LoVo (cell line): ENCODE measurements around the gene MPPED1.

Experiments
- DNase-seq: peaks from one replicate; pipeline ENCODE4 v3.0.0-alpha.2; 2016; ENCODE audit warnings: low spot score

Gene MPPED1

DNA sequence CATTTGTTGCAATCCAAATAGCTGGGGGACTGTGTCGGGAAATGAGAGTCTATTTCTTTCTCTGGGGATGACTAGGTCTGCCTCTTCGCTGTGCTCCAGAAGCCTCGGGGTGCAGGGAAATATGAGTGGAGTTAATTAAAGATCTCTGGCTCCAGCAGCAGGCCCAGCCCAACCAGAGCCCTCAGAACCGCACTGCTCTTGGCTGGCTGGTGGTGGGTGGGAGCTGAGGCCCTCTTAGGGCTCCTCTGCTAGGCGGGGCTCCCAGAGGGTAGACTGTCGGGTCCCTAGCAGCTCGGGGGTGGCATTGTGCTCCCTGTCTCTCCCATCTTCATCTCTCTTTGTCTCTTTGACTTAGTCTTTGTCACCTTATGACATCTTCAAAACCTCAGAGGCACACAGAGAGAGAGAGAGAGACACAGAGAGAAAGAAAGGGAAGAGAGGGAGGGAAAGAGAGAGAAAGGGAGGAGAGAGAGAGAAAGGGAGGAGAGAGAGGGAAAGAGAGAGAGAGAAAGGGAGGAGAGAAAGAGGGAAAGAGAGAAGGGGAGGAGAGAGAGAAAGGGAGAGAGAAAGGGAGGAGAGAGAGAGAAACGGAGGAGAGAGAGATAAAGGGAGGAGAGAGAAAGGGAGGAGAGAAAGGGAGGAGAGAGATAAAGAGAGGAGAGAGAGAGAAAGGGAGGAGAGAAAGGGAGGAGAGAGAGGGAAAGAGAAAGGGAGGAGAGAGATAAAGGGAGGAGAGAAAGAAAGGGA, 20.2 kb downstream of the MPPED1 start:
- DNase-seq, result no peak

DNA sequence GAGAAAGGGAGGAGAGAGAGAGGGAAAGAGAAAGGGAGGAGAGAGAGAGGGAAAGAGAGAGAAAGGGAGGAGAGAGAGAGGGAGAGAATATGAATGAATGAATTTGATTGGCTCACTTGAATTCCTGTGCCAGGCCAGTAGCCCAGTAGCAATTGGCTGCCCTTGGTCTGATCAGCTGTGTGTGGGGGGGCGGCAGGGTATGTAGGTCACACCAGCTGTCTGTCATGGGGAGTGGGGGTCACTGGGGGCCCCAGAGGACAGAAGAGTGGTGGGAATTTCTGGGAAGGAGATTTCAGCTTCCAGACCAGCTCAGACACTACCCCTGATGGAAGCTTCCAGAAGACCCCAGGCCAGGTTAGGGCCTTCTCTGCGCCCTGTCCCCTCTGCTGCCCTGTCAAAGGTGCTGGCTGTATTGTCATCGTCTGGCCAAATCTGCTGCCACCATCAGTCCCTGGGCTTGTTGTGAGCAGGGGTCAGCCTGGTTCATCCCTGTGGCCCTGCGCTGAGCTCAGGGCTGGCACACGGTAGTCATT, 21.1 kb downstream of the MPPED1 start:
- no peak for DNase-seq

DNA sequence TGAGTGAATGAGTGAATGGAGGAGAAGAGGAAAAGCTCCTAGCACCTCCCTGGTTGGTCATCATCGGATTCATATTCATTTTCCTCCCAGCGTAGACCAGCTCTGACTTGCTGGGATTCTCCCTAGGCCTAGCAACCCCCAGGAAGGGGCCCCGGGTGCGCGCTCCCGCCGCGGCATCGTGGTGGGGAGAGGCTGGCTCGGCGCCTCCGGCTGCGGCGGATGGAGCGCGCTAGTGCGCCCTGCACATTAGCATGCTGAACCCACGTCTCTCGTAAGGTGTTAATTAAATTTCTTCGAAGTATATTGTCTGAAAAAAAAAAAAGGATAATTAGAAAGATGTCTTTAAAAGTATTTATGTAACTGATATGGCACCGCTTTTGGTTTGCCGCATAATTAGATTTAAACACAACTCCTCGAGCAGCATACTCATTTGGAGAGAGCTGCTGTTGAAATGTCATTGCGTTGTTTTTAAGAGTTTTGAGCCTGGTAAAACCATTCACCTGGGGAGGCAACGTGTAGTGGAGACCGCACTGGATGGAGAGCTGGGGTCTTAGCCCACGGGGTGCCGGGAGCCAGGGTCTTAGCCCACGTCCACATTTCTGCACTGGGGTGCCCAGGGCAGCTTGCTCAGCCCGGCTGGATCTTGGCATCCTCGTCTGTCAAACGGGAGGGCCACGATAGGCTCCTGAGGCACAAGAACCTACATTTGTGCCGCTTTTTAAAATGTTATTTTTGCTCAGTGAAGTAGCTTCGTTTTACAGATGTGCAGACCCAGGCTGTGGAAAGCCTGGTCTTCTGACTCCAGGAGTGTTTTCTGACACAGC, 21.8 kb downstream of the MPPED1 start:
- DNase-seq, result no peak

DNA sequence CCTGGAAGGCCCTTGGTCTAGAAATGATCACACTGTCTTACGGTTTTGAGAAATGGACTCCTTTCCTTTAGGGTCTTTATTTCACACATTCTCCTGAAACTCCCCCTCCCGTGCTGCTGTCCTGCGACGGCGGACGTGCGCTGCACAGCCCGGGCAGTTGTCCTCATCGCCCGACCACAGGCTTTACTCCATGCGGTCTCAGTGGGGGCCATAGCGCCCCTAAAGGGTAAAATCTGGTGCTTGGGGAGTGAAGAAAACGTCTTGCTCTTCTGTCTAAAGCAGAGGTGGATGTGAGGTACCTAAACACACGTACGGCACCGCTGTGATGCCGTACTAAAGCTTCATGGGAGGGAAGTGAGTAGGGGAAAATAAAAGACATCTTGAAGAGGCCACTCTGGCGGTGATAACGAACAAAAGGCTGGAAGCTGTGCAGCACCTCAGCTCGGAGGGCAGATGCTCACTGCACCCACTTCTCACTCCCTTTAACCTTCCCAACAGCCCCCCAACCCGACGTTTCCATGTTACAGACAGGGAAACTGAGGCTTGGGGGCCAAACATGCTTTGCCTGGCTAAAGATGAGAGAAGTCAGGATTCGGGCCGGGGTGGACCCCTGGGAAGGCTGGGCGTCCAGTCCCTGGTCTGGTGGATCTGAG, 22.6 kb downstream of the MPPED1 start:
- no peak for DNase-seq

DNA sequence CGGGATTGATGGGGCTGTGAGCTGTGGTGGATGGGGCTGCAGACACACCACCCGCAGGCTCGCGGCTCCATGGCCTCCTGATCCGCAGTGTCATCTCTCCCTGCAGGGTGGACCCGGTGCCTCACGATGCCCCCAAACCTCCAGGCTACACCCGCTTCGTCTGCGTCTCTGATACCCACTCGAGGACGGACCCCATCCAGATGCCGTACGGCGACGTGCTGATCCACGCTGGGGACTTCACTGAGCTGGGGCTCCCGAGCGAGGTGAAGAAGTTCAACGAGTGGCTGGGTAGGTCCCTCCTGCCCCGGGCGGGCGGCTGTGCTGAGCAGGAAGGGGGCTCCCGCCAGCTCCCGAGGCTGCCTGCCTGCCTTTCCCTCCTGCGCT, 23.1 kb downstream of the MPPED1 start:
- no peak for DNase-seq

DNA sequence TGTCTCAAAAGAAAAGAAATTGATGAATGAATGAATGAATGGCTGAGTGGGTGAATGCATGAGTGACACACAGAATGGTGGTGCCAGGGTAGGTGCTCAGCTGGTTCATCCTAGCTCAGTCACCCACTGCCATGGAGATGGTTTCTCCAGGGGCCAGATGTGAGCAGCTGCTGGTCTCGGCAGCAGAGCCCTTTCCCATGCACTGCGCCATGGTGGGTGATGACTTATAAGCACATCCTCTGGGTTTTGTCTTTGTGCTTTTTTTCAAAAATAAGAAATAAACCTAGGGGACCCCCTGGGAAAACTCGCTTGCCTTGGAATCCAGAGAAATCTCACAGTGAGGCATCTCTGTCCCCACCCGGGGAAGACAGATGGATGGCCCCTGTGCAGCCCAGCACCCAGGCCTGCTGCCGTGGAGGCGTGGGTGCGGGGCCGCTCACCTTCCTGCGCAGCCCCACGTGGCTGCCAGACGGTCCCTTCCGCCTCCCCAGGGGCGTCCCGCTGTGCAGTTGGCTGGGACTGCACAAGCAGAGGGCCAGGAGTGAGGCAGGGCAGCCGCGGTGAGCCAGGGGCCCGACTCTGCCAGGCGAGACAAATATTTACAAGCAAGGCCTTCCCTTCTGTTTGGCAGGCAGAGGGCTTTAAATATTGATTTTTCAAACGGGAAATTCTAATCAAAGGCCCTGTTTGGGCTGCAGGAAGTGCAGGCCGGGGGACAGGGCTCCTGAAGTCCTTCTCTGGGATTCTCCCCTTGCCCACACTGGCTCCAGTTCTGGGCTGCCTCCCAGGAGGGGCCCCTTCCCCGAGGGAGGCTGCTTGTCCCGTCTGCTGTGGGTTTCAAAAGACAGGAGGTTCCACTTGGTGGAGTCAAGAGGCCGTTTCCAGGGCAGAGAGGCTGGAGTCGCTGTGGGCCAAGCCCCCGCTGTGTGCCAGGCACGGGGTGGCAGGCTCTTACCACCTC, 24.3 kb downstream of the MPPED1 start:
- no peak for DNase-seq

DNA sequence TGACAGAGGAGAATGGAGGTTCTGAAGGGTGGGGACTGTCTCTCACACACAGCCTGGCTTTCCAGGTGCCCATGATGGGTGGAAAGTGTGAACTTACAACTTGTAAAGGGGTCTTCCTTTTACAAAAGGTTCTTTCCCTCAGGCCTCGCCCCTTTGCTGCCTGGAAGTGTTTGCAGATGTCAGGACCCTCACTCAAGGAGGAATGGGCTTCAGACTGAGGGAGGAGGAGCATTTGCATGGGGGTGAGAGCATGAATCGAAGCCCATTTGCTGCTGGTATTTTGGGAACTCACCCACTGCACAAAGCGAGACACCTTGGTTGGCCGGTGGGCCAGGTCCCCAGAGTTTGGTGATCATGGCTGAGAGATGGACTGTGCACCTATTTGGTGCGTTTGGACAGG, 25.1 kb downstream of the MPPED1 start:
- no peak for DNase-seq

DNA sequence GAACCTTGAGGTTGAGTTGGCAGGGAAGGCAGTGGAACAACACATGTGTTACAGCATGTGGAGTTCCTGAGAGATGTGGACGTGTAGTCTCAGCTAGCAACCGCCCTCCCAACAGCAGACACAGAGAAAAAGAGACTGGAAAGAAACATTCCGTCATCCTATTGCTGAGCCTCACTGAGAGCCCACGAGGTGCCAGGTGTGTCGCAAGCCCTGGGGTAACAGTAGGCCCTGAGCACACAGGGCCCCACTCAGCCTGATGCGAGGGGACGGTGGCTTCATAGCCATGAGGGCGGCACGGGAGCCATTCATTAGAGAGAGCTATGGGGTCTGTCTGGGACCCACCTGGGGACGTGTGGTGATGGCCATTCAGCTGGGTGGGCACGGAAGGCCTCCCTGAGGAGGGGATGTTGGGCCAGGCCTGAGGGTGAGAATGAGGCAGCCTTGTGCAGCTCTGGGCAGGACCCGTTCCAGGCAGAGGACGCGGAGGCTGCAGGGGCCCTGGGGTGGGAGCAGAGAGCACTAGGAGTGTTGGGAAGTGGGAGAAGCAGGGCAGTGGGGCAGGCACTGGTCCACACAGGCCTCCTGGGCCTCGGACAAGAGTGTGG, 26.2 kb downstream of the MPPED1 start:
- no peak for DNase-seq

DNA sequence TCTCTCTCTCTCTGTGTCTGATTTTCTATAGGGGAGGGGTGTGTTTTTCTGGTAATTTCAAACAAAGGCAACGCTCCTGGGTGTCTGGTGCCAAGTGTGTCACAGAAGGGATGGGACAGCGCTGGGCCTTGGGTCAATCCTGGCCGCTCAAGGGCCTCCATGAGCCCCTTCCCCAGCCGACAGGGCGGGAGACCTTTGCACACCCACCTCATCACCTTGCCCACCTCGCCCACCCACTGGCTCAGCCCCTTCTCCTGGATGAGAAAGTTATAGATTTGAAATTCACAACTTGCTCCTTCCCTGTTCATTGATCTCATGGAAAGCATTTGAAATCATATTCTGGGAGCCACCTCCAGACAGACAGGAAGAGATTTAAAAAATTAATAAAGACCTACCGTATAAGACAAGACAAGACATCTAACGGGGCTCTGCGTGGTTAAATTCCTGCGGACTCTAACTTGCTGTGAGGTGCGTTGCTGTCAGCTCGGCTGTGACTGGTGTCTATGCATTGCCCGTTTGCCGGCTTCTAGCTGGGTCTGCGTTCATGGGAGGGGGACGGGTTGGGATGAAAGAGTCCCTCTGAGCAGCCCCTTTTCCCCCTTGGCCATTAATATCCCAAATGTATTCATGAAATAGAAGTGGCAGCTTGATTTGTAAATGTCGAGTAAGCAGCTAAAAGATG, 27.0 kb downstream of the MPPED1 start:
- DNase-seq, result no peak

DNA sequence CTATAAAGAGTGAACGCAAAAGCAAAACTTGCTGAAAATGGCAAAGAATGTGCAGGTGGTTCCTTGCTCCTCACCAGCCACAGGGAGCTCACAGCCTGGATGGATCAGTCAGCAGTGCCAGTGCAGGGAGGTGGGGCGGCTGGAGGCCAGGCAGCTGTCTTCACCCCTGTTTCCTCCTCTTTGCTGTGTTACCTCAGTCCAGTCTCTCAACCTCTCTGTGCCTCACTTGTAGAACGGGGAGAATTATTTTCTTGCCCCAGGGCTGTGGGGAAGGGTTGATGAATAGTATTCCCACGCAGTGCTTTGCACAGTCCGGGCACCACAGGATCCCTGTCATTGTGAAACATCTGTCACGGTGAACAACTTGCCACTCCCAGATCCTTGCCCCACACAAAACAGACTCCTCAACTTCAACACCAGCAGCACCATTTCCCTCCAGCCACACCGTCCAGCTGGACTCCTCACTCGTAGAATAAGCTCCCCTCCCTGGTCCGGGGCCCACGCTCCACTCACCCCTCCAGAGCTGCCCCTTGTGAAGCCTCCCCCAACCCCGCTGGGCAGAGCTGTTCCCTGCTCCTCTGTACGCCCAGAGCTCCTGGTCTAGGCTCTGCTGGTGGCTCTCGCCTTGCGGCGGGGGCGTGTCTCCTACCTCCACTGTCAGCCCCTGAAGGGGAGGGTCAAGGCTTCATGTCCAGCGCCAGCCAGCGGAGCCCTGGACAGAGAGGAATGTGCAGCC, 27.7 kb downstream of the MPPED1 start:
- DNase-seq, result no peak

DNA sequence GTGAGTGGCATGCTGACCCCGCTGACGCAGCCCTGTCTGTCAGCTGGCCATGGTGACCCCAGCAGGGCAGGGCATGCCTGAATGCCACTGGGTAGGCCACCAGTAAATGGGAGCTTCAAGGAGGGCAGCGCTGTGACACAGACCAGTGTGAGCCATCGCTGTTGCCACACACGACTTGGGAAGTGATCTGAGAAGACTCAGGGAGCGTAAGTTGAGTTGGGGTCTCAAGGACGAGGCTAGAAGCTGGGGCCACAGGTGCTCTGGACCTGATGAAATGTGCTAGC, 28.2 kb downstream of the MPPED1 start:
- DNase-seq, result no peak

DNA sequence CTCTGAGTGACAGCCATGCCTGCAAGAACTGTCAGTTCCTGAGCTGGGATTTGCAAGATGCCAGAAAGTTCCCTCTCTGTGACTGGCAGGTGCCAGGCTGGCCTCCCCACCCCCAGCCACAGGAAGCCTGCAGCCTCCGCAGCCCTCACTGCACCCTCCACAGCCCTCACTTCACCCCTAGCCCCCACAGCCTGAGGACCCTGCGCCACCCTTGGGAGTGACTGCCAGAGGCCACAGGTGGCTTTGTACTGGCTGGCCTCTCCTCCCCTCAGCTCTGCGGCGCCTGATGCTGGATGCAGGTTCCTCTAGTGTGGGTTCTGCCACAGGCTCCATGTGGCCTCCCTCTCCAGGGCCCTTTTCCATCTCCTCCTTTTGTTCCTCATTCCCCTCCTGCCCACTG, 28.7 kb downstream of the MPPED1 start:
- no peak for DNase-seq

DNA sequence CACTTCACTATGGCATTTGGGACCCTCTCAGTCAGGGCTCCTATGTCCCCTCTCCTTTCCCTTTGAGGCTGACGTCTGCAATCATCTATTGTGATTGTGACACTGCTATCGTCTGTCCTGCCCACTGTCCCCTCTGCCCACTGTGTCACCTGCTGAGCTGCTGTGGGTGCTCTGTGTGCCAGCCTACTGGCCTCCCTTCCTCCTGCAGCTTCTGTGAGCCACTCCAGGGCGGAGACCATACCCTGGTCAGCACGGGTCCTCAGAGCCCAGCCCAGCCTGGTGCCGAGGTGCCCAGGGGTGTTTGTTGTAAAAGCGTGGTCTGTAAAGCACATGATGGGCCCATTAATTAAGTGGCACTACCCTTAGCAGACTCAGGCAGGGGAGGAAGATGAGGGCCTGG, 29.4 kb downstream of the MPPED1 start:
- no peak for DNase-seq

DNA sequence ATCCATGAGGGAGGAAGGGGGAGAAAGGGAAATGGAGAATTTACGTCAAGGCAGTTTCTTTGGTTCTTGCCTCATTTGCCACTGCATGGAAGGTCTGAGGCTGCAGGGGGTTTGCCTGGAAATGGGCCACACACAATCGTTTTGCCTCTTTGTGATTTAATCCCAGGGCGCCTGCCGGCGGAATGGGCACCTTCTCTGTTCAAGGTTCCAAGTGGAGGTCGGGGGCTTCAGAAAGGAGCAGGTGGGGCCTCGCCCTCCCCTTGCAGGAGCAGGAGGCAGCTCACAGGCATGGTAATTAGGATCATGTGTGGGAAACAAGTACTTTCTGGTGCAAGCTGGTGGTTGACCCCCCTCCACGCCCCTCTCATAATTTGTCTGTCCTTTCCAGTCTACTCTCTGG, 29.9 kb downstream of the MPPED1 start:
- DNase-seq, result no peak

DNA sequence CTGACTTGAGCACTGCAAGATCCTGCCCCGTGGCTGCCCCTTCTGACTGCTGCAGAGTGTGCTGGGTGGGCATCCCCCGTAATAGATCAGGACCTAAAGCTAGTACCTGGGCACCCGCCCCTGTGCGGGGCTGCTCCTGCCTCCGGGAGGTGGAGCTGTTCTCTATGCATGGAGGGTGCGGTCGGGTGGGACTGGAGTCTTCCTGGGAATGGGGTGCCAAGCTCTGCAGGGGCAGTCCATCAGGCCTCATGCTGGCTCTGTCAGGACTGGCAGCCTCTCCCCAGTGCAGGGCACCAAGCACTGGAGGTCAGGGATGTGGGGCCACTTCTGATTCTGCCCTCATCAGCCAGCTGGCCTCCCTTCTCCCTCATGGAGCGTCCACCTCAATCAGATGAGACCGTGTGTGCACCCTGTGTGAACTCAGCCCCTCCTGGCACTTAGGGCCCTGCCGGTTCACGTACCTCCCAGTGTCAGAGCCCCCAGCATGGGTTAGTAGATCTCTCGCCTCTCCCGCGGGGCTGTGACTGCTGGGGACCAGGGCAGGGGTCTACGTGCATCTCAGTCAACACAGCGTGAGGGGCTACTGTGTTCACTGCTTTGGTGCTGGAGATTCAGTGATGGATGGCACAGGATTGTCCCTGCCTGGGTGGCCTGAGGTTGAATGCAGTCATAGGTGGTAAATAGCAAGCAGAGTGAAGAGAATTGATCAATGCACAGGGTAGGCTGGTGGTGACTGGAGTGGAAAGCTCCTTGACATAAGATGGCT, 30.8 kb downstream of the MPPED1 start:
- DNase-seq, result no peak

DNA sequence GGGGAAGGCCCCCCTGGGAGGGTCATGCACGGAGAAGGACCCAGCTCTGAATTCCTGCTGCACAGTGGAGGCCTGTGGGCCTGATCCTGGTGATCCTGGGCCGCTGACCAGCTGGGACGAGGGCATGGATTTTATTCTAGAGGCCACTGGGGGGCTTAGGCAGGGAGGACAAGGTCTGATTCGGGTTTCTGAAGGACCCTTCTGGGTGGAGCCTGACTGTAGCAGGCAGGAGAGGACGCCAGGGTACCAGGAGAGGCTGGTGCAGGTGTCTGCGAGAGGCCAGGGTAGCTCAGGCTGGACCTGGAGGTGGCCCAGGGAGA, 31.3 kb downstream of the MPPED1 start:
- DNase-seq, result no peak

DNA sequence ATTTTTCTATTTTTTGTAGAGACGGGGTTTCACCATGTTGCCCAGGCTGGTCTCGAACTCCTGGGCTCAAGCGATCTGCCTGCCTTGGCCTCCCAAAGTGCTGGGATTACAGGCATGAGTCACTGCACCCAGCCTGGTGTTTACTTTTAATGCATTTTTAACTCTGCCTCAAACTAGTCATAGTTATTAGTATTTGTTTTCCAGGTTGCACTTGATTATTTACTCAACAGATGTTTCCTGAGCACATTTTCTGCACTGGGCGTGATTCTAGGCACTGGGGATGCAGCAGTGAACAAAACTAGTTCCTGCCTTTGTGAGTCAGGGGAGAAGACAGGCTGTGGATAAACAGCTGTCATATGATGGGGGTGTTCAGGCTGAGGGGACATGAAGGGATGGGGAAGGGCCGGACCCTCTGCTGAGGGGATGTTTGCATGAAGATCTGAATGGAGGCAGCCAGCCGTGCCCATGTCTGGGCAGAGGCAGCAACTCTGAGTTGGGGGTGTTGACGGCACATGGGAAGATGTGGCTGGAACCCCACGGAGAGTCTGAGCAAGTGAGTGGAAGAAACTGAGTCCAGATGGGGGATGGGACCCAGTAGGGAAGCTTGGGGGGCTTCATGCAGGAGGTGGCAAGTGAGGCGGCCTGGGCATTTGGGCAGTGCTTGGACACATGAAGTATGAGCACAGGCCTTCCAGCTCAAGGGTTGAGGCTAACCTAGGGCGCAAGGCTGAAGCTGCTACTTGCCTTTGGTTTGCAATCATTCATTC, 34.4 kb downstream of the MPPED1 start:
- DNase-seq, result no peak

DNA sequence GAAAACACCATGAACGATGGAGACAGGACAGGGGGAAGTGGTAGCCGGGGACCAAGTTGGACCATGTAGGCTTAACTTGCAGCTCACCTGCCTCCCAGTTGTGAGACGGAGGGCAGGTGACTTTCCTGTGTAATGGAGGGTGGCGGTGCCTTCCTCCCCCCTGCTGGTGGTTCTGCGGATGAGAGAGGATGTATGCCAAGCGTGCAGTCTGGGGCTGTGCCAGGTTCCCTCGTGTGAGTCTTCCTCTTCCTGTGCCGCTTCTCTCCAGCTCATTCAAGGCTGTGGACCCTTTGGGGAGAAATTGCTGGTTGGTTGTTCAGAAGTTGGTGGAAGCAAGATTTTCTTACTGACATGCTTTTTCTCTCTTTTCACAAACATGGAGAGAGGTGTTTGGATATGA, 35.1 kb downstream of the MPPED1 start:
- no peak for DNase-seq

DNA sequence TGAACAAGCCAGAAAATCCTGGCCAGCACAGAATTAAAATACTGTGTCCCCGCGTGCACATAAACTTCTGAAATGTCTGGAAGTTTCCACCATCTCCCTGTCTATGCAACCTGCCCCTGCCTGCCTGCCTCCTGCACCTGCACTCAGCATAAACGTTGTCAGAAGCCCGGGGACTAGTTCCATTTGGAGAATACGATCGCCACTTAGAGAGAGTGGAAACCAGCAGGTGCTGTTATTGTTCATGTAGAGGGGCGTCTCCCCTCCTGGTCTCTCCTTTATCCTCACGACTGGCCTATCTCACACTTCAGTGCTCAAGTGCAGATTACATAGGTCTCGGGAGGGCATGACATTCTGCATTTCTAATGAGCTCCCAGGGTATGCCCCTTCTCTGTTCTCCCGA, 35.6 kb downstream of the MPPED1 start:
- no peak for DNase-seq
